Stimulated activated CD4-positive, alpha-beta T cell treated with anti-CD3 and anti-CD28 coated beads, Interleukin-4, amount 100 ng/mL, for 48 hours (primary cell): ENCODE results near the gene TEKT3.

Experiments used
- DNase-seq, 2 donors: peaks; one replicate each; pipeline ENCODE4 v3.0.0-alpha.2; 2020; ENCODE audit warnings: low read depth in 2 of 2

Gene TEKT3

GRCh38 chr17:15341385-15341849 lies at the start of gene TEKT3:
Gene TEKT3 (minus strand): TSS chr17:15341597. CDS start chr17:15331585, 10,012 bp downstream.
- no peak for DNase-seq

DNA sequence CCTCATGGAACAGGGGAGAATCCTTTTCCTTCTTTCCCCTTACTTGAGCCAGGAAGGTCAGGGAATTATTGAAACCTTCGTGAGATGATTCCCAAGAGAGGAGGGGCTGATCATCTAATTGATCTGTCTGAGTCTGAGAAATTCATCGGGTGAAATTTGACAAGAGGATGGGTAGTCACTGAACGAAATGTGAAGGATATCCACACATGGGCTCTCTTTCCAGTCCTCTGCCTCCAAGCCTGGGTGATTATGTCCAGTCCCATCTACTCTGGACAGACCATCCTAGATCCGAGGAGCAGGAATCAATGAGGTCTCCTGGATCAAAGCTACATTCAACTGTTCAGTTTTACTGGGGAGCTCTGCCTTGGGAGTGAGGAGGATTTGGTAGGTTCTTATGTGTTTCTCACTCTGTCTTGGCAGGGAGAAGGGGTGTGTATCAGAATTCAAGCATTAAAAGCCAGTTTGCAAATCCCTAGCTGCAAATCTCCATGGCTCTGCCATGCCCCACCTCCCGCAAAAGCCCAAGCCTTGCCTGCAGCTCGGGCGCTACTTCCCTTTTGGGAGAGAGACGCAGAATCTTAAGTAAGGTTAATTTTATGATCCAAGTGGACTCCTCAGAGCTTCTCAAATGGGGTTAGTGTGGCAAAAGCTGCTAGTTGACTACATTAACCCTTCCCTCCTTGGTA lies 47.1 kb upstream of the TEKT3 start:
- no peak for DNase-seq

DNA sequence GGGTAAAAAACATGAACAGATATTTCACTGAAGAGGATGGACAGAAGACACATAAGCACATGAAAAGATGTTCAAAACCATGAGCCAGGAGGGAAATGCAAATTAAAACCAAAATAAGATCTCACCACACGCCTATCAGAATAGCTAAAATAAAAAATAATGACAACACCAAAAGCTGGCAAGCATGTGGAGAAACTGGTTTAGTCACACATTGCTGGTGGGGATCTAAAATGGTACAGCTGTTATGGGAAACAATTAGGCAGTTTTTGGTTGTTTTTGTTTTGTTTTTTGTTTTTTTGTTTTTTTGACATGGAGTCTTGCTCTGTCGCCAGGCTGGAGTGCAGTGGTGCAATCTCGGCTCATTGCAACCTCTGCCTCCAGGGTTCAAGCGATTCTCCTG lies 44.7 kb upstream of the TEKT3 start:
- no peak for DNase-seq

GRCh38 chr17:15385305-15385704 lies 43.9 kb upstream of the TEKT3 start:
- DNase-seq: no peak

DNA sequence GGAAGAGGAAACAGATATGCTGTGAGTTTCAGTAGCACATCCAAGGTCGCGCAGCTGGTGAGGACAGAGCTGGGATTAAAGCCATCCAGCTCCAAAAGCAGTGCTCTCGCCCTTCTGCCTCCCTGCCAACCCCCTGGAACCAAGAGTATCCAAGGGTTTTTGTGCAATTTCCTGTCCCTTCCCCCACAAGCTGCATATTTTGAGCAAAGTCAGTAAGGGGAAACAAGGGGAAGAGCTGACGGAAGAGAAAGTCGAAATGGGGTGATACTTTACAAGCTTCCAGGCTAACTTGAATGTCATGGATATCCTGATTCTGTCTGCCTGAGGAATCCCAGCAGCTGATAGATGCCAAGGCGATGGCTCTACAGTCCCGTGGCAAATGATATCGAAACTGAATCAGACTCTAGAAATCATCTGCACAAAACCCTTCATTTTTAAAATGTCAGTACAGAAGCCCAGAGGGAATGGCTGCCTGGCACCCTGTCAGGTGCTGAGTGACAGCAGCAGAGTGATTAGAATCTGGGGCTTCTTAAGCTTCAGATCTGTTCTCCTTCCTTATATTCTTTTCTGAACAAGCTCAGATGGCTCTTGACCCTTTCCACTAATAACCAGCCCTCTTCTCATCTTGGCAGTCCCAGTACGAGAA lies 42.9 kb upstream of the TEKT3 start:
- no peak for DNase-seq

DNA sequence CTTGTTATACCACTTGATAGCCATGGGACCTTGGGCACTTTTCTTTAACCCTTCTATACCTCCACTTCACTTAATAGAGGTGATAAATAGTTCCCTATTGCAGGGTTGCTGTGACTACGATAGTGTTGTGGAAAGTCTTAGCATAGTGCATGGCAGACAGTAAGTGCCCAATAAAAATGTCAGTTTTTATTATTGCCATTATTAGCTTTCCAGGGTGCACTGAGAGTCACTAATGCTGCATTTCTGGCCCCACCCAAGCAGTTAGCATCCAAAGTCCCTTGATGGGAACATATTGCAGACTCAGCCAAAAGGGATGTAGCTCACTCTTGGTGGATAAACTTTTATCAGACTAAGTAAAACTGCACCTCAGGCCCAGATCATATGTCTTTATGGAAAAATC lies 41.5 kb upstream of the TEKT3 start:
- no peak for DNase-seq

GRCh38 chr17:15381707-15382106 lies 40.3 kb upstream of the TEKT3 start:
- DNase-seq: no peak

DNA sequence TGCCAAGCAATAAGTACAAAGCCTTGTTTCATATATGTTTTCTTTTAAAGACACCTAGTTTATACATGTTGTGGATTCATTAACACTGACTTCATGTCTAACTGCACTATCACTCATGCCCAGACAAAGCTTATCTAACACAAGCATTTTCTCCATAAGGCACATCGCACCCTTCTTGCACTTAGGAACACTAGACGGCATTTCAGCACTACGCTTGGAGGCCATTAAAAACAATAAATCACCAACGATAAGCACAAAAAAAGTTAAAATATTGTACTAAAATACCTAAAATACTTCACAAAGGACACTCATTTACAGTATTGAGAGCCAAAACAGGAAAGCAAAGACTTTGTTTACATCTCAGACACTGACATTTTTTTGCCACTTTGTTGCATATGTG lies 39.0 kb upstream of the TEKT3 start:
- DNase-seq: no peak

DNA sequence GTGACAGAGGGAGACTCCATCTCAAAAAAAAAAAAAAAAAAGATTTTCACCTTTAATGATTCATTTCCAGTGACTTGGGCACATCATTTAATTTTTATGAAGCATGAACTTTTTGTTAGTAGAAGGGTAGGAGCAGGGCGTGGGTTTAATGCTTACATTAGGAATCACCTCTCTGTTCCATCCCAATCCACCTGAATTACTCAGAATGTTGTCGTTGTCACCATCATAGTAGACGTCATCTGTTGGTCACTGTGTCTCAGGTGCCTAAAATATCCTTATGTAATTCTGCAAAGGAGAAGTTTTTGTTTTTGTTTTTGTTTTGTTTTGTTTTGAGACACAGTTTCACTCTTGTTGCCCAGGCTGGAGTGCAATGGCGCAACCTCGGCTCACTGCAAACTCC lies 38.3 kb upstream of the TEKT3 start:
- DNase-seq: no peak

GRCh38 chr17:15378243-15378642 lies 36.8 kb upstream of the TEKT3 start:
- DNase-seq: no peak

DNA sequence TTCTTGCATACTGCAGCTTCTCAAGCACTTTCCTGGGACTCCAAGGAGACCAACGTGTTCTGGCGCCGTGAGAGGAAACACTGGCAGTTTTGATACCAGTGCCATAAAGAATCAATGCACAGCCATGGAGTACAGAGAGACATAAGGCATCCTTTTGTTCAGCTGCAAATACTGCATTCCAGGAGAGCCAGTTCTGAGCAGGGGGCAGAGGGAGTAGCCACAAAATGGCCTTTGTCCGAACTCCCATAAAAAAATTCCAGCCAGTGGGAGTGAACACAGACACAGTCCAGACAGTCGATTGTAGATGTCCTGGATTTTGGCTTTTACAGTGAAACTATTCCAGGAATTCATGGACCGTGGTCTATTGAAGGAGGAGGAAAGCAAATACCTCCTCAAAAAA lies 36.2 kb upstream of the TEKT3 start:
- DNase-seq: no peak

DNA sequence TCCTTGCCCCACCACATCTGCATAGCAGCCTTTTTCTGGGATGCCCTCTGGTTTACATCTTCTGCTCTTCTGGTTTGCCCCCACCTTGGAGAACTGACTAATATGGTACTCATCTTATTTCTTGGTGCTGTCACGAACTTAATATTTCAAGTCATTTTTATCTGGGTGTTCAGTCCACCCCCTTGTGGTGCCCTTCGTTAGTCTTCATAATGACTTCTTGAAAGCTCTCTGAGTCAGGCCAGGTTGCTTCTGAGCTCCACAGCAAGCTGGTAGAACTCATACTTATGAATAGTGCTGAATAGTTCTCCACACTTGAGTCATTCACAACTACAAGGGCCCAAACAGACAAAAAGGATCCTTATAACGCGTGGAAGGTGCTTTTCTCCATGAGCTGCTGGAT lies 35.8 kb upstream of the TEKT3 start:
- no peak for DNase-seq

DNA sequence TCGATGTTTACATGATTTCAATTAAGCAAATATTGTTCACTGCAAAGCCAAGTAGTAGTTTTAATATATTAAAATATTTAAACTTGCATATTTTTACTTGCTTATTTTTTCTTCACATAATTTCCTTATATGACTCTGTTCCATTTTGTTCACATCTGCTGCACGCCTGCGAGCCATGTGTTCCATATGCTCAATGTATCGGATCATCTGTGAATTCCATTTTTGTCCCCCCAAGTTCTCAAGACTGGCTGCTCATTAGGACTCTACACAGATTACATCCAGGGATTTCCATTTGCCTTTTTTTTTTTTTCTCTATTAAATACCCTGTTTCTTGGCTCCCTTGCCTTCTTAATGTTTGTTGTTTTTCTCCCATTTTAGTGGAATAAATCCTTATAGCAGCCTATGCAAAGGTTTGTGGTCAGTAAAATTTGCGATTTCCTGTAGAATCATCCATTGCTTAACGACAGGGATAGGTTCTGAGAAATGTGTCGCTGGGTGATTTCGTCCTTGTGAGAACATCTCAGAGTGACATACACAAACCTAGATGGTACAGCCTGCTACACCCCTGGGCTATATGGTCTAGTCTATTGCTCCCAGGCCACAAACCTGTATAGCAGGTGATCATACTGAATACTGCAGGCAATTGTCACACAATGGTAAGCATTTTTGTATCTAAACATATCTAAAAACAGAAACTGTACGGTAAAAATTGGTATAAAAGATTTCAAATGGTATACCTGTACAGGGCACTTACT lies 30.2 kb upstream of the TEKT3 start:
- DNase-seq: no peak

- DNase-seq: no peak
Observed at GRCh38 chr17:15368600-15368999, 27.2 kb upstream of the TEKT3 start.

DNA sequence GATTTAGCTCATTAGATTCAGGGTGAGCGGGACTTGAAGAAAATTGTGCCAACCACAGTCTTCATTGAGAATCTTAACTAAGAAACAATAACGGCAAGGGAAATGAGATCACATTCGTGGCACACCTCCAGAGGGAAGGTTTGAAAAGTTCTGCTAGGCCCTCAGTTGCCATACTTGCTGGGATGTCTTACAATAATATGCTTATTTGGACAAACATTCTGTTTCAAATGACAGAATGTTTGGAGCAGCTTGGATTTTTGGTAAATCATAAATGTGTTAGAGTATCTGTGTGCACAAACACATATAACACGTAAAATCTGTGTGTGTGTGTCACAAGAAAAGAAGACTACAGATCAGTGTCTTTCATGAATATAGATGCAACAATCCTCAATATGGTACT lies 24.6 kb upstream of the TEKT3 start:
- no peak for DNase-seq

GRCh38 chr17:15364615-15365014 lies 23.2 kb upstream of the TEKT3 start:
- no peak for DNase-seq

GRCh38 chr17:15363702-15364101 lies 22.3 kb upstream of the TEKT3 start:
- DNase-seq: no peak

- DNase-seq: no peak
Observed at GRCh38 chr17:15361592-15361991, 20.2 kb upstream of the TEKT3 start.

- DNase-seq: no peak
Observed at GRCh38 chr17:15361151-15361550, 19.8 kb upstream of the TEKT3 start.

DNA sequence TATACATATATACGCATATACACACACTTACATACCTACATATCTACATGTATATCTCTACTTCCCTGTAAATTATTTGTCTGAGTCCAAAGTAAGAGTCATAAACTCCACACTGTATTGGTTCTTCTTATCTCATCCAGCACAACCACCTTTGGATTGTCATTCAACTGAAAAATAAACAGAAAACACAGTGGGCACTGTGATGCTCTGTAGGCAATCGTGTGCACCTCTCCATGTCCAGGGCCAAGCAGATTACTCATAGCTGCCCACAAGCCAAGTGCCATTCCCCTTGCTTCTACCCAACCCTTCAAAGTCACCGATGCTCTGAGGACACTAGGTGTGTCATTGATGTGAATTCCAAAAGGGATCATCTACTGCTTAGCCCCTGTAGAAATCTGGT lies 12.9 kb upstream of the TEKT3 start:
- no peak for DNase-seq

GRCh38 chr17:15351925-15352324 lies 10.5 kb upstream of the TEKT3 start:
- no peak for DNase-seq

DNA sequence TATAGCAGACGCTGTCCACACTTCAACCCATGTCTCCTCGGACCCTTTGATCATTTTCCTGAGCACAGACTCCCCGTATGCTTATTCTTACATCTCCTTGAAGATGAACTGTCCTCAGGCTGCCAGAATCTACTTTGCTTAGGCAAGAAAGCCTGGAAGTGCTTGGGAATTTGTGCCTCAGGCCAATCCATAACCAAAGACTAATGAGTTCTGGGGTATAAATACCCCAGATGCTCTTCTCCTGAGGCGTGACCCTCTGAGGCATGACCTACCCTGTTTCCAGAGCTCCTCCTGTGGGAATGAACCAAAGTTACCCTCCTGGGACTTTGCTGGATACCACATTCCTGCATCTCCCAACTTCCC lies 10.1 kb upstream of the TEKT3 start:
- DNase-seq: no peak
